ENCODE results near the gene STAB2.

The STAB2 gene

DNA sequence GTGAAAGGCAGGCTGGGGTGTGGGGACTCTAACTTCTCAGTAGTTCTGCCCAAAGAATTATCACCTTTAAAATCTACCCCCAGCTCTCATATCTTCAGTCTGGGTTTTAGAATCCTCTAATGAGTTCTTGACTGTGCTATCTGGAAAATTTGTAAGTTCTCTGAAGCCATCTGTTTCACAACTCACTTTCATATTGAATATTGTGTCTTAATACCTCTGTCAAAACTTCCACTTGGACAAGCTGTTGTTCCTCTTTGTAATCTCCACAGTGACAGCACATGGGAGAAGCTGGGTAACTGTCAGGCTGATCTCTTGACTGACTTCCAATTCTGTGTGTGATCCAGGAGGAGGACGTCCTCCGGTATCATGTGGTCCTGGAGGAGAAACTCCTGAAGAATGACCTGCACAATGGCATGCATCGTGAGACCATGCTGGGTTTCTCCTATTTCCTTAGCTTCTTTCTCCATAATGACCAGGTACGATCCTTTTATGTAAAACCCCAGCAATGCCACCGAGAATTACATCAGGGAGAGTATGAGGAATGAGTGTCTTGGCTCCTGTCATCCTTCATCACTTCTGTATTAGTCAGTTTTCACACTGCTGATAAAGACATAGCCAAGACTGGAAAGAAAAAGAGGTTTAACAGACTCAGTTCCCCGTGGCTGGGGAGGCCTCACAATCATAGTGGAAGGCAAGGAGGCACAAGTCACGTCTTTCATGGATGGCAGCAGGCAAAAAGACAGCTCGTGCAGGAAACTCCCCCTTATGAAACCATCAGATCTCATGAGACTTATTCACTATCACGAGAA, 111.9 kb downstream of the STAB2 start:
- H3K27ac ChIP-seq (ENCODE audit: low read depth, low read length), result no peak overlapping the region

DNA sequence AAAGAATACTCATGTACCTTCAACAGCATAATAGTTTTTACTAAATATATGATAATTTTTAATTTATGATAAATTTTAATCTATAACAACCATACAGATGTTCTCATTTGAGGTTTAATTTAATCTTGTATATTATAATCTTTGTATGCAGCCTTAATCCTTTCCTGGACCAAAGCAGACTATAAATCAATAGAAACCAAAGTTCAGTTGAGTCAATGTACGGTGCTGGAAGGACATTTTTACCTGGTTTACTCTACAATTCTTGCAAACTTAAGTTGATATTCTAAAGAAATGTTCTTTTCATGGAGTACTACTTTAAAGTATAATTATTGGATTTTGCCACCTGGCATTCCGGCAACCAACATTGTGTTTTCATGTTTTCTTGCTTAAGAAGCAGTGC, 118.0 kb downstream of the STAB2 start:
- H3K4me3 ChIP-seq (ENCODE audit: low read depth in 1 of 2, low read length in 2 of 2), result no peak overlapping the region
- H3K27me3 ChIP-seq (ENCODE audit: control insufficient read depth in 1 of 2, insufficient read depth in 2 of 2, low read length in 2 of 2), result peaks cover 0 to 2% of the 10 kb centered on the region in 2 donors
- H3K36me3 ChIP-seq (ENCODE audit: control insufficient read depth in 1 of 2, insufficient read depth in 2 of 2, low read length in 2 of 2), result no peaks in the 10 kb centered on the region
- no peak overlapping the region for H3K27ac ChIP-seq (ENCODE audit: low read depth, low read length)
- peaks cover 5 to 8% of the 10 kb centered on the region in 2 donors for H3K4me1 ChIP-seq (ENCODE audit: control insufficient read depth in 1 of 2, insufficient read depth in 2 of 2, low read length in 2 of 2)
- H3K9me3 ChIP-seq (ENCODE audit: control insufficient read depth in 1 of 2, low read length in 2 of 2), result no peaks in the 10 kb centered on the region
- no peak overlapping the region for H3K9ac ChIP-seq (ENCODE audit: low read depth in 1 of 2, low read length in 2 of 2)

More for the DNA sequence above, 111.9 kb downstream of the STAB2 start:
- Histone ChIP-seq H3K9me3 (ENCODE audit: control insufficient read depth in 1 of 2, low read length in 2 of 2) (no peaks in the 10 kb centered on the region), H3K9ac (ENCODE audit: low read depth in 1 of 2, low read length in 2 of 2) (no peak overlapping the region), H3K4me1 (ENCODE audit: control insufficient read depth in 1 of 2, insufficient read depth in 2 of 2, low read length in 2 of 2) (no peaks in the 10 kb centered on the region), H3K4me3 (ENCODE audit: low read depth in 1 of 2, low read length in 2 of 2) (no peak overlapping the region), H3K36me3 (ENCODE audit: control insufficient read depth in 1 of 2, insufficient read depth in 2 of 2, low read length in 2 of 2) (no peaks in the 10 kb centered on the region), H3K27me3 (ENCODE audit: control insufficient read depth in 1 of 2, insufficient read depth in 2 of 2, low read length in 2 of 2) (peaks cover 0 to 4% of the 10 kb centered on the region in 2 donors)

DNA sequence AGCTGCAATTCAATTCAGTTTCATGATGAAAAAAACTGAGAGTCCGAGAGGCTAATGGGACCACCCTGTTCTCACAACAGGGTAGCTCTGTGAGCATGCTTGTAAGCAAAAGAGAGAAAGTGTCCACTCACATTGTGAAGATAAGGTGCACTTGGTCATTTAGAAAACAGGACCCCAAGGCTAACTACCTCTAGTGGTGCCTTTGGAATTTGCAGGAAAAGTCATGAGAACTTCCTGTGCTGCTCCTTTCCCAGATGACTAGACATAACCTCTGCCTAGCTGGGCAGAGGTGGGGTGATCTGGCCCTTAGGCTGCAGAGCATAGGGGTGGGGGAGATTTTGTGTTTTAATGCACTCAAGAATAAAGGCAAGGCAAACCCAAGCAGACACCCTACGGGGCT, 118.9 kb downstream of the STAB2 start:
- Histone ChIP-seq H3K27me3 (ENCODE audit: control insufficient read depth in 1 of 2, insufficient read depth in 2 of 2, low read length in 2 of 2) (peaks cover 0 to 2% of the 10 kb centered on the region in 2 donors), H3K36me3 (ENCODE audit: control insufficient read depth in 1 of 2, insufficient read depth in 2 of 2, low read length in 2 of 2) (no peaks in the 10 kb centered on the region), H3K4me1 (ENCODE audit: control insufficient read depth in 1 of 2, insufficient read depth in 2 of 2, low read length in 2 of 2) (peaks cover 5 to 8% of the 10 kb centered on the region in 2 donors), H3K9ac (ENCODE audit: low read depth in 1 of 2, low read length in 2 of 2) (no peak overlapping the region), H3K4me3 (ENCODE audit: low read depth in 1 of 2, low read length in 2 of 2) (no peak overlapping the region), H3K9me3 (ENCODE audit: control insufficient read depth in 1 of 2, low read length in 2 of 2) (no peaks in the 10 kb centered on the region), H3K27ac (ENCODE audit: low read depth, low read length) (no peak overlapping the region)

DNA sequence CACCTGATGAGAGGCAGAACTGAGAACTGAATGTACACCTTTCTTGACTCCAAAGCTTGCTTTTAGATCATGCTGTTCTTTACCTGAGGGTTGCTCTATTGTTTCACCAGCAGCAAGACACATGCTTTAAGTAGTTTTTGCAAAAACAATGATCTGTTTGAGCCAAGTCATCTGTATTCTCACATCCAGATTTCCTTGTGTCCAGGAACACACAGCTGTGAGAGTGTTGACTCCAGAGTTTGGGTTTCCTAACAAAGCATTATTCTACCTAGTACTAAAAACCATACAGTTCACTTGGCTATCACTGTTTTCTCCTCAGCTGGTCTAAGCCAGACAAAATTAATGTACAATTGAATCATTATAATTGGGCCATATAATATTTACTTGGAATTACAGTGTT, 120.4 kb downstream of the STAB2 start:
- H3K27ac ChIP-seq (ENCODE audit: low read depth, low read length), result no peak overlapping the region
- peaks cover 0 to 2% of the 10 kb centered on the region in 2 donors for H3K27me3 ChIP-seq (ENCODE audit: control insufficient read depth in 1 of 2, insufficient read depth in 2 of 2, low read length in 2 of 2)
- H3K36me3 ChIP-seq (ENCODE audit: control insufficient read depth in 1 of 2, insufficient read depth in 2 of 2, low read length in 2 of 2), result no peaks in the 10 kb centered on the region
- H3K4me3 ChIP-seq (ENCODE audit: low read depth in 1 of 2, low read length in 2 of 2), result no peak overlapping the region
- no peaks in the 10 kb centered on the region for H3K9me3 ChIP-seq (ENCODE audit: control insufficient read depth in 1 of 2, low read length in 2 of 2)
- H3K9ac ChIP-seq (ENCODE audit: low read depth in 1 of 2, low read length in 2 of 2), result no peak overlapping the region
- H3K4me1 ChIP-seq (ENCODE audit: control insufficient read depth in 1 of 2, insufficient read depth in 2 of 2, low read length in 2 of 2), result peaks cover 5 to 8% of the 10 kb centered on the region in 2 donors

DNA sequence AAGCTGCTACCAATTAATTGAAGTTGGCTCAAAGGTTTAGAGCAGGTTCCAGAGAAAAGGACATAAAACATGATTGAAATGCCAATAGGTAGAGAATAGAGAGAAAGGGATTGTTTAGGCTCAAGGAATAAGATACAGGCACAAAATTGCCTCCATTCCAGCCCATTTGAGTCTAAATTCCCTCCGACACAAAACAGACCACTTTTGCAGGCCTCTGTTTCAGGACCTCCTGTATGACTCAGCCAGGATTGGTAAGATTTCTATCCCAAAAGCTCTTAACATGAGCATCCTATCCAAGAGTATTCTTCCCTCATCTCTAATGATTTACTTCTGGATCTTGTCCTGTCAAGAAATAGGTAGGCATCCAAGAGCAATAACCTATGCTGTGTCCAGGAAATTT, 123.5 kb downstream of the STAB2 start:
- Histone ChIP-seq H3K27ac (ENCODE audit: low read depth, low read length) (no peak overlapping the region), H3K9ac (ENCODE audit: low read depth in 1 of 2, low read length in 2 of 2) (no peak overlapping the region), H3K9me3 (ENCODE audit: control insufficient read depth in 1 of 2, low read length in 2 of 2) (no peaks in the 10 kb centered on the region), H3K4me3 (ENCODE audit: low read depth in 1 of 2, low read length in 2 of 2) (no peak overlapping the region), H3K4me1 (ENCODE audit: control insufficient read depth in 1 of 2, insufficient read depth in 2 of 2, low read length in 2 of 2) (peaks cover 2 to 4% of the 10 kb centered on the region in 2 donors), H3K36me3 (ENCODE audit: control insufficient read depth in 1 of 2, insufficient read depth in 2 of 2, low read length in 2 of 2) (no peaks in the 10 kb centered on the region), H3K27me3 (ENCODE audit: control insufficient read depth in 1 of 2, insufficient read depth in 2 of 2, low read length in 2 of 2) (peaks cover 2 to 3% of the 10 kb centered on the region in 2 donors)

DNA sequence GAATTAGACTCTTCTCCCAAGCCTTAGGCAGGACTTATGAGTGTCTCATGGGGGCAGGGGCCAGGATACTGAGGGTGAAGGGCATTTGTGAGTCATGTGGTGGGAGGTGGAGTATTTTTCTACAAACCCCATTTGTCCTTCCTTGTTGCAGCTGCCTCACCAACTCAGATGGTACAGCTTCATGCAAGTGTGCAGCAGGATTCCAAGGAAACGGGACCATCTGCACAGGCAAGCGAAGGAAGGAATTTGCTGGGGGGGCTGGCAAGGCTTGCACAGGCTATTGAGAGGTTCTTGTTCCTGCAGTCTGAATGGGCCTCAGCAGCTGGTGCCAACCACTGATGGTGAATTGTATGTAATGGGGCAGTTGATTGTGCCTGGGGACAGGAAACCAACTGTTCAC, 125.1 kb downstream of the STAB2 start:
- H3K36me3 ChIP-seq (ENCODE audit: control insufficient read depth in 1 of 2, insufficient read depth in 2 of 2, low read length in 2 of 2), result no peaks in the 10 kb centered on the region
- H3K27me3 ChIP-seq (ENCODE audit: control insufficient read depth in 1 of 2, insufficient read depth in 2 of 2, low read length in 2 of 2), result peaks cover 2 to 3% of the 10 kb centered on the region in 2 donors
- H3K4me1 ChIP-seq (ENCODE audit: control insufficient read depth in 1 of 2, insufficient read depth in 2 of 2, low read length in 2 of 2), result no peaks in the 10 kb centered on the region
- no peak overlapping the region for H3K27ac ChIP-seq (ENCODE audit: low read depth, low read length)
- no peak overlapping the region for H3K4me3 ChIP-seq (ENCODE audit: low read depth in 1 of 2, low read length in 2 of 2)
- no peaks in the 10 kb centered on the region for H3K9me3 ChIP-seq (ENCODE audit: control insufficient read depth in 1 of 2, low read length in 2 of 2)
- no peak overlapping the region for H3K9ac ChIP-seq (ENCODE audit: low read depth in 1 of 2, low read length in 2 of 2)

DNA sequence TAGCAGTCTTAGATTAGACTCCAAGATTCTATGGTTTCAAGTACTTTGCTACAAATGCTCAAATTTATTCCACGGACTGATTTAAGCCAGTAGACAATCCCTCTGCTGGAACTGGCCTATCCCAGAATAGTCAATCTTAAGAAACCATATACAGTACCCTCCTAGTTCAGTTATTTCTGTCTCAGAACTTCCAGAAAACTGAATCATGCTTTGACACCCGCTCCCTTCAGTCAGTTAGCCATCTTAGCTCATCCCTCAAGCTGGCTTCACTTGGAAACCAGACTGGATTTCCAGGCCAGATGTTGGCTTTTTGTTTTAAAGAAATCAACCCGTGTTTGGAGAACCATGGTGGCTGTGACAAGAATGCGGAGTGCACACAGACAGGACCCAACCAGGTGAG, 128.4 kb downstream of the STAB2 start:
- no peaks in the 10 kb centered on the region for H3K9me3 ChIP-seq (ENCODE audit: control insufficient read depth in 1 of 2, low read length in 2 of 2)
- no peak overlapping the region for H3K27ac ChIP-seq (ENCODE audit: low read depth, low read length)
- no peak overlapping the region for H3K4me3 ChIP-seq (ENCODE audit: low read depth in 1 of 2, low read length in 2 of 2)
- peaks cover 0 to 3% of the 10 kb centered on the region in 2 donors for H3K27me3 ChIP-seq (ENCODE audit: control insufficient read depth in 1 of 2, insufficient read depth in 2 of 2, low read length in 2 of 2)
- no peak overlapping the region for H3K9ac ChIP-seq (ENCODE audit: low read depth in 1 of 2, low read length in 2 of 2)
- no peaks in the 10 kb centered on the region for H3K4me1 ChIP-seq (ENCODE audit: control insufficient read depth in 1 of 2, insufficient read depth in 2 of 2, low read length in 2 of 2)
- no peaks in the 10 kb centered on the region for H3K36me3 ChIP-seq (ENCODE audit: control insufficient read depth in 1 of 2, insufficient read depth in 2 of 2, low read length in 2 of 2)

DNA sequence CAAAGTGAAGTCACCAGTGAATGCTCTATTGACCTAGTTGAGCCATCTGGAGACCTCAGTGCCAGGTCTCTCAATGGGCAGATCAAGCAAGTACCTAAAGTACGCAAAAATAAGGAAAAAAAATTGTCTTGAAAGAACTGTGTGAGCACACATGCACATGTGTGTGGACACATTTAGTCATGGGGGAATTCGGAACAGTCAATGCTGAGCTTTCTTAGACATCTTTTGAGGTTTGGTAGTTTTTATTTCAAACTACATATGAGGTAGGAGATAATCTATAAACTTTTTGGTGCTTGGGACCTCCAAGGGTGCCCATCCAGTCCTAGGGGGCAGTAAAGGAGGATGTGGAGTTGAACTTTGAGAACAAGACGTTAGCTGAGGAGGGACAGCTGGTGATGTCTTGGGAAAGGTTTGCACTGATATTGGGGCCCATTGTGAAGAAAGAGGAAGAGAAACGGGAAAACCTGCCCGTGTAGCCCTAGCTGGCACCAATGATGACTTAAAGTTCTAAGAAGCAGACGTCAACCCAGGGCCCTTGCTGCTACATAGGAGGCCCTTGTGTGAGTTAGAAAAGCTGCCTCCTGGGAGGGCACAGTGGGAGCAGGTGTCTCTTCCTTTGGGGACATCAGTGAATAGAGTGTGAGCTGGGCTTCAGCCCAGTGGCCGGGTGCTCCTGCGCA, 129.6 kb downstream of the STAB2 start:
- no peak overlapping the region for H3K4me3 ChIP-seq (ENCODE audit: low read depth in 1 of 2, low read length in 2 of 2)
- no peaks in the 10 kb centered on the region for H3K4me1 ChIP-seq (ENCODE audit: control insufficient read depth in 1 of 2, insufficient read depth in 2 of 2, low read length in 2 of 2)
- H3K9ac ChIP-seq (ENCODE audit: low read depth in 1 of 2, low read length in 2 of 2), result no peak overlapping the region
- H3K9me3 ChIP-seq (ENCODE audit: control insufficient read depth in 1 of 2, low read length in 2 of 2), result no peaks in the 10 kb centered on the region
- H3K27ac ChIP-seq (ENCODE audit: low read depth, low read length), result no peak overlapping the region
- H3K36me3 ChIP-seq (ENCODE audit: control insufficient read depth in 1 of 2, insufficient read depth in 2 of 2, low read length in 2 of 2), result no peaks in the 10 kb centered on the region
- peaks cover 0 to 3% of the 10 kb centered on the region in 2 donors for H3K27me3 ChIP-seq (ENCODE audit: control insufficient read depth in 1 of 2, insufficient read depth in 2 of 2, low read length in 2 of 2)

DNA sequence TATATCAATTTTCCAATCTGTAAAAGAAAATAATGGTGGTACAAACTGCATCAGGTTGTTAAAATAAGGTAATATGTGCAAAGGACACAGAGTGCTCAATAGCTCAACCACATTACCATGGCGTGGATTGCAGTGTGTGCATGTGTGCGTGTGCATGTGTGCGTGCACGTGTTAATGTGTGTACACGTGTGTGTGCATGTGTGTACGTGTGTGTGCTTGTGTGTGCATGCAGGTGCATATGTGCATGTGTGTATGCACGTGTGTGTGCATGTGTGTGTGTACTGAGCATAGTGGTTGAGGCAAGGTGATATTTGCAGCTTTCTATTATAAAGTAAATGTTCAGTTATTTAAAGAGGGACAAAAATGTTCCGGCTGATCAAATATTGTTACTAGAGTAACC, 138.3 kb downstream of the STAB2 start:
- Histone ChIP-seq H3K36me3 (ENCODE audit: control insufficient read depth in 1 of 2, insufficient read depth in 2 of 2, low read length in 2 of 2) (no peaks in the 10 kb centered on the region), H3K9me3 (ENCODE audit: control insufficient read depth in 1 of 2, low read length in 2 of 2) (no peaks in the 10 kb centered on the region), H3K27ac (ENCODE audit: low read depth, low read length) (no peak overlapping the region), H3K9ac (ENCODE audit: low read depth in 1 of 2, low read length in 2 of 2) (no peak overlapping the region), H3K27me3 (ENCODE audit: control insufficient read depth in 1 of 2, insufficient read depth in 2 of 2, low read length in 2 of 2) (peaks cover 0 to 7% of the 10 kb centered on the region in 2 donors), H3K4me1 (ENCODE audit: control insufficient read depth in 1 of 2, insufficient read depth in 2 of 2, low read length in 2 of 2) (no peaks in the 10 kb centered on the region), H3K4me3 (ENCODE audit: low read depth in 1 of 2, low read length in 2 of 2) (no peak overlapping the region)

DNA sequence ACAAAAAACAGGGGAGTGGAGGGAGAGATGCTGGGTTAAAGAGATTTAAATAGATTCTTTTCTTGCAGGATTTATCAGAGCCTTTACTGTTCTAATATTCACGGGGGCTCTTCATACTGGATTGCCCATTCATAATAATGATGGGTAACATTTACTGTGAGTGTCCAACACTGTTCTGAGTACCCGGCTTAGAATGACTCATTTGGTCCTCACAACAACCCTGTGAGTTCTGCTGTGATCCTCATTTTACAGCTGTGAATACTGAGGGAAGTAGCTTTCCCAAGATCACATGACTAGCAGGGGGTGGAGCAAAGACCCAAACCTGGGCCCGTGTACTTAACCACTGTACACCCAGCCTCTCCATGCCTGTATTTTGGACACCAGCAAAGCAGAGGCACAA, 140.6 kb downstream of the STAB2 start:
- no peaks in the 10 kb centered on the region for H3K4me1 ChIP-seq (ENCODE audit: control insufficient read depth in 1 of 2, insufficient read depth in 2 of 2, low read length in 2 of 2)
- H3K27me3 ChIP-seq (ENCODE audit: control insufficient read depth in 1 of 2, insufficient read depth in 2 of 2, low read length in 2 of 2), result peaks cover 0 to 7% of the 10 kb centered on the region in 2 donors
- no peak overlapping the region for H3K4me3 ChIP-seq (ENCODE audit: low read depth in 1 of 2, low read length in 2 of 2)
- H3K36me3 ChIP-seq (ENCODE audit: control insufficient read depth in 1 of 2, insufficient read depth in 2 of 2, low read length in 2 of 2), result no peaks in the 10 kb centered on the region
- H3K9me3 ChIP-seq (ENCODE audit: control insufficient read depth in 1 of 2, low read length in 2 of 2), result peaks cover 5 to 7% of the 10 kb centered on the region in 2 donors
- H3K9ac ChIP-seq (ENCODE audit: low read depth in 1 of 2, low read length in 2 of 2), result no peak overlapping the region
- H3K27ac ChIP-seq (ENCODE audit: low read depth, low read length), result no peak overlapping the region

Measured in duodenal mucosa (tissue), 2 donors.